ENCODE results near the gene TSPAN3.

The TSPAN3 gene

DNA sequence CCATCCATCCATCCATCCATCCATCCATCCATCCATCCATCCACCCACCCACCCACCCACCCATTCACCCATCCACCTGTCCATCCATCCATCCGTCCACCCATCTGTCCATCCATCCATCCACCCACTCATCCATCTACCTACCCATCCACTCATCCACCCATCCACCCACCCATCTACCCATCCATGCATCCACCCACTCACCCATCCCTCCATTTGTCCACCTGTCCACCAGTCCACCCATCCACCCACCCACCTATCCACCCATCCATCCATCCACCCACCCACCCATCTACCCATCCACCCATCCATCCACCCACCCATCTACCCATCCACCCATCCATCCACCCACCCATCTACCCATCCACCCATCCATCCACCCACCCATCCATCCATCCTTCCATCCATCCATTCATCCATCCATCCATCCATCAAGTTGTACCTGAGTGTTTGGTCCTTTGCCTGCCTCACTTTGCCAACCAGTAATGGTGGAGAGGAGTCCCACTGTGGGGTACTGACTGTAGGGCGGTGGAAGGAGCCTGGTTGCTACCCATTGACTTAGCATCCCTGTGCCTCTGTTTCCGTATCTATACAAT lies 58.7 kb downstream of the TSPAN3 start:
- TF ChIP-seq CTCF (conservative IDR thresholded peaks at IDR 0.05; ENCODE audit: control insufficient read depth, insufficient read depth, low read depth, low read length): no peak
- H3K4me3 ChIP-seq (ENCODE audit: control insufficient read depth, low read depth, low read length): no peak overlapping the region
- DNase-seq (ENCODE audit: low read depth): no peak

GRCh38 chr15:77010857-77011256 lies 60.1 kb downstream of the TSPAN3 start:
- no peak overlapping the region for H3K4me3 ChIP-seq (ENCODE audit: control insufficient read depth, low read depth, low read length)
- DNase-seq (ENCODE audit: low read depth): no peak
- TF ChIP-seq CTCF (conservative IDR thresholded peaks at IDR 0.05; ENCODE audit: control insufficient read depth, insufficient read depth, low read depth, low read length): no peak

- no peak for TF ChIP-seq CTCF (conservative IDR thresholded peaks at IDR 0.05; ENCODE audit: control insufficient read depth, insufficient read depth, low read depth, low read length)
- no peak for DNase-seq (ENCODE audit: low read depth)
- no peak overlapping the region for H3K4me3 ChIP-seq (ENCODE audit: control insufficient read depth, low read depth, low read length)
Observed at GRCh38 chr15:77010312-77010686, 60.6 kb downstream of the TSPAN3 start.

DNA sequence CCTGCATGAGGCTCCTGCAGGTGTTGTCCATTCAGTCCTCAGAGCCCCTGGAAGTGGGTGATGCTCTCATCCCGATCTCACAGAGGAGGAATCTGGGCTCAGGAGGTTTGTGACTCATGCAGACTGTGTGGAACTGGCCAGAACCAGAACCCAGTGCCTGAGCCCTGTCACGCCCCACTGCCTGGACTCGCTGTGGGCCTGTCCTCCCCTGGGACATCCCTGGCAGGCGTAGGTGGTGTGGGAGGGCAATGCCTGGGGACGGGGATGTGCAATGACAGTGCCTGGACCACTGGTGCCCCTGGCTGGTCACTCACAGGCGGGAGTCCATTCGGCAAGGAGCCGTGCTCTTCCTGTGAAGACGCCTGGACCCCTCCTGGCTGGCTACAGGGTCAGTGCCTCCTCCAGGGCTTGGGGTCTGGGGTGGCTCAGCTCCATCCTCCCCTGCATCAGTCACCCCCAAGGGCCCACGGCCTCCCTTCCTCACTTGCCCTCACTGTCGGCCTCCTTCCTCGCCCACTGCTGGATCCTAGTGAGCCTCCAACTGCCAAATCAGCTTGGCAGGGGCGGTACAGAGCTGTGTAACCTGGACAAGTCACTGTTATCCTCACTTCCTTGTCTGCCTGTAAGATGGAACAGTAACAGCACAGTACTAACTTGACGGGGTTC lies 61.1 kb downstream of the TSPAN3 start:
- TF ChIP-seq CTCF (conservative IDR thresholded peaks at IDR 0.05; ENCODE audit: control insufficient read depth, insufficient read depth, low read depth, low read length): no peak
- peak; percentile 17 for DNase-seq (ENCODE audit: low read depth)
- H3K4me3 ChIP-seq (ENCODE audit: control insufficient read depth, low read depth, low read length): no peak overlapping the region

DNA sequence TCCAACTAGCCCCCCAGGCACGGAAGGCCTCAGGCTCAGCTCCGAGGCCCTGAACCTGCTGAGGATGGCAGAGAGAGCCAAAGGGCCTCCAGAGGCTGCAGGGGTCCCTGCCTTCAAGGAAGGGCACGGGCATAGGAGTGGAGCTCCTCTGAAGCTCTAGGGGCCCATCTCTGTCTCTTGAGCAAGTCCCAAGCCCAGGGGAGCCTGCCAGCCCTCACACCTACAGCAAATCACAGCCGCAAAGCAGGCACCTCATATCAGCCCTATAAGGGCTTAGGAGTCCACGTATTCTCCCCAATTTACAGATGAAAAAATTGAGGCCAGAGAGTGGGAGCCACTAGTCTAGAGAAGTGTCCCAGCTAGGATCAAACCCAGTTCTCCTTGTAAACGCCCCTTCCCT lies 61.7 kb downstream of the TSPAN3 start:
- TF ChIP-seq CTCF (conservative IDR thresholded peaks at IDR 0.05; ENCODE audit: control insufficient read depth, insufficient read depth, low read depth, low read length): no peak
- no peak for DNase-seq (ENCODE audit: low read depth)
- no peak overlapping the region for H3K4me3 ChIP-seq (ENCODE audit: control insufficient read depth, low read depth, low read length)

GRCh38 chr15:77004189-77004588 lies 66.7 kb downstream of the TSPAN3 start:
- no peak for DNase-seq (ENCODE audit: low read depth)
- no peak for TF ChIP-seq CTCF (conservative IDR thresholded peaks at IDR 0.05; ENCODE audit: control insufficient read depth, insufficient read depth, low read depth, low read length)
- H3K4me3 ChIP-seq (ENCODE audit: control insufficient read depth, low read depth, low read length): no peak overlapping the region

Measured in fibroblast of mammary gland (primary cell).